ENCODE measurements around the gene DGAT2. TPM values are rescaled to one million over a fixed set of nuclear protein-coding genes. Genes with fewer than 3 reads are reported as not detected.

The DGAT2 gene
- polyA plus RNA-seq, 1 donor from 2014 or later: 2.7 TPM

DNA sequence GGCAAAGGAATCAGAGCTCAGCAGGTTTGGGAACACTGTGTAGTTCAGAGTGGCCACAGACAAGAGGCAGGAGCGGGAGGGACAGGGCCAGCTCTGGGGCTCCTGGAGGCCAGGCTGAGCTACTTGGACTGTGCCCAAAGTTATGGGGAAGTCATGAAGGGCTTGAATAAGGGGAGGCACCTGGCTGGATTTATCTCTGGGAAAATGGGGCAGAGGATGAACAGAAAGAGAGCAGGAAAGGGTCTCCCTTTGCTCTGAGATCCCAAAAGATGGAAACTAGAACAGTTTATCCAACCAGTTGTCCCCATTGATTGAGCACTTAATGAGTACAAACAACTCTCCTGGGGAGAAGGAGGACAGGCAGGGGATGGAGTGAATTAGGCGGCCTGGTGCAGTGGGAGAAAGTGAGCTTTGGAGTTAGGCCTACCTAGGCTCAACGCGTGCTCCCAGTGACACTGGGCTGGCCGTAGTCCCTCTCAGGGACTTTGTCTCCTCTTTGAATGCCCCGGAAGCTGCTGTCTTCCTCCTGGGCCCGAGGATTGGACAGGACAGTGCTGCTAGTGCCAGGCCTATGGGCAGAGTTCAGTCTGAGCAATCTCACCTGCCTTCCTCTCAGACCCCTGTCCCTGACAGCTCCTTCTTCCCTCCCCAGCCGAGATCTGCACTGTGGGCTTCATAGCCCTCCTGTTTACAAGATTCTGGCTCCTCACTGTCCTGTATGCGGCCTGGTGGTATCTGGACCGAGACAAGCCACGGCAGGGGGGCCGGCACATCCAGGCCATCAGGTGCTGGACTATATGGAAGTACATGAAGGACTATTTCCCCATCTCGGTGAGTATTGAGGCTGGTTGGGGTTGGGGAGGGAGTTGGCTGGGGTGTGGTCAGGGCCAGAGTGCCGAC is 49.0 kb upstream of the DGAT2 start:
- Histone ChIP-seq H3K9me3 (ENCODE audit: low read length) (no peaks in the 10 kb centered on the region), H3K9ac (ENCODE audit: low read length) (no peak overlapping the region), H3K4me3 (ENCODE audit: low read length) (no peak overlapping the region), H3K9me2 (ENCODE audit: insufficient read depth, low read length) (no peaks in the 10 kb centered on the region), H3K27me3 (ENCODE audit: insufficient read depth, low read depth, low read length) (no peaks in the 10 kb centered on the region), H3K36me3 (ENCODE audit: insufficient read depth, low read length) (no peaks in the 10 kb centered on the region), H3F3A (ENCODE audit: insufficient read depth, low read length, poor library complexity, severe bottlenecking) (no peaks in the 10 kb centered on the region), H4K20me1 (ENCODE audit: insufficient read depth) (no peaks in the 10 kb centered on the region), H3K4me2 (ENCODE audit: low read length) (no peak overlapping the region), H3K27ac (ENCODE audit: low read length) (no peak overlapping the region), H2AFZ (ENCODE audit: low read depth, low read length) (no peak overlapping the region), H3K79me2 (replicated peaks; ENCODE audit: insufficient read depth, low read length) (no peaks in the 10 kb centered on the region)
- TF ChIP-seq RAD21 (conservative IDR thresholded peaks at IDR 0.05) (no peak), EZH2 (IDR thresholded peaks at IDR 0.05; ENCODE audit: borderline replicate concordance, insufficient read depth, low read length, poor library complexity, severe bottlenecking) (no peak), SMC3 (conservative IDR thresholded peaks at IDR 0.05; ENCODE audit: poor library complexity) (no peak), POLR2AphosphoS5 (IDR thresholded peaks at IDR 0.05) (no peak), EP300 (conservative IDR thresholded peaks at IDR 0.05; ENCODE audit: poor library complexity, severe bottlenecking) (no peak), TAF1 (IDR thresholded peaks at IDR 0.05; ENCODE audit: low read depth) (no peak), MXI1 (conservative IDR thresholded peaks at IDR 0.05; ENCODE audit: poor library complexity, severe bottlenecking) (no peak)
- TF ChIP-seq, protein P1, sequence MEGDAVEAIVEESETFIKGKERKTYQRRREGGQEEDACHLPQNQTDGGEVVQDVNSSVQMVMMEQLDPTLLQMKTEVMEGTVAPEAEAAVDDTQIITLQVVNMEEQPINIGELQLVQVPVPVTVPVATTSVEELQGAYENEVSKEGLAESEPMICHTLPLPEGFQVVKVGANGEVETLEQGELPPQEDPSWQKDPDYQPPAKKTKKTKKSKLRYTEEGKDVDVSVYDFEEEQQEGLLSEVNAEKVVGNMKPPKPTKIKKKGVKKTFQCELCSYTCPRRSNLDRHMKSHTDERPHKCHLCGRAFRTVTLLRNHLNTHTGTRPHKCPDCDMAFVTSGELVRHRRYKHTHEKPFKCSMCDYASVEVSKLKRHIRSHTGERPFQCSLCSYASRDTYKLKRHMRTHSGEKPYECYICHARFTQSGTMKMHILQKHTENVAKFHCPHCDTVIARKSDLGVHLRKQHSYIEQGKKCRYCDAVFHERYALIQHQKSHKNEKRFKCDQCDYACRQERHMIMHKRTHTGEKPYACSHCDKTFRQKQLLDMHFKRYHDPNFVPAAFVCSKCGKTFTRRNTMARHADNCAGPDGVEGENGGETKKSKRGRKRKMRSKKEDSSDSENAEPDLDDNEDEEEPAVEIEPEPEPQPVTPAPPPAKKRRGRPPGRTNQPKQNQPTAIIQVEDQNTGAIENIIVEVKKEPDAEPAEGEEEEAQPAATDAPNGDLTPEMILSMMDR (IDR thresholded peaks at IDR 0.05; ENCODE audit: poor library complexity, severe bottlenecking): no peak
- TF ChIP-seq, protein P2, sequence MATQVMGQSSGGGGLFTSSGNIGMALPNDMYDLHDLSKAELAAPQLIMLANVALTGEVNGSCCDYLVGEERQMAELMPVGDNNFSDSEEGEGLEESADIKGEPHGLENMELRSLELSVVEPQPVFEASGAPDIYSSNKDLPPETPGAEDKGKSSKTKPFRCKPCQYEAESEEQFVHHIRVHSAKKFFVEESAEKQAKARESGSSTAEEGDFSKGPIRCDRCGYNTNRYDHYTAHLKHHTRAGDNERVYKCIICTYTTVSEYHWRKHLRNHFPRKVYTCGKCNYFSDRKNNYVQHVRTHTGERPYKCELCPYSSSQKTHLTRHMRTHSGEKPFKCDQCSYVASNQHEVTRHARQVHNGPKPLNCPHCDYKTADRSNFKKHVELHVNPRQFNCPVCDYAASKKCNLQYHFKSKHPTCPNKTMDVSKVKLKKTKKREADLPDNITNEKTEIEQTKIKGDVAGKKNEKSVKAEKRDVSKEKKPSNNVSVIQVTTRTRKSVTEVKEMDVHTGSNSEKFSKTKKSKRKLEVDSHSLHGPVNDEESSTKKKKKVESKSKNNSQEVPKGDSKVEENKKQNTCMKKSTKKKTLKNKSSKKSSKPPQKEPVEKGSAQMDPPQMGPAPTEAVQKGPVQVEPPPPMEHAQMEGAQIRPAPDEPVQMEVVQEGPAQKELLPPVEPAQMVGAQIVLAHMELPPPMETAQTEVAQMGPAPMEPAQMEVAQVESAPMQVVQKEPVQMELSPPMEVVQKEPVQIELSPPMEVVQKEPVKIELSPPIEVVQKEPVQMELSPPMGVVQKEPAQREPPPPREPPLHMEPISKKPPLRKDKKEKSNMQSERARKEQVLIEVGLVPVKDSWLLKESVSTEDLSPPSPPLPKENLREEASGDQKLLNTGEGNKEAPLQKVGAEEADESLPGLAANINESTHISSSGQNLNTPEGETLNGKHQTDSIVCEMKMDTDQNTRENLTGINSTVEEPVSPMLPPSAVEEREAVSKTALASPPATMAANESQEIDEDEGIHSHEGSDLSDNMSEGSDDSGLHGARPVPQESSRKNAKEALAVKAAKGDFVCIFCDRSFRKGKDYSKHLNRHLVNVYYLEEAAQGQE (IDR thresholded peaks at IDR 0.05; ENCODE audit: borderline replicate concordance): no peak

DNA sequence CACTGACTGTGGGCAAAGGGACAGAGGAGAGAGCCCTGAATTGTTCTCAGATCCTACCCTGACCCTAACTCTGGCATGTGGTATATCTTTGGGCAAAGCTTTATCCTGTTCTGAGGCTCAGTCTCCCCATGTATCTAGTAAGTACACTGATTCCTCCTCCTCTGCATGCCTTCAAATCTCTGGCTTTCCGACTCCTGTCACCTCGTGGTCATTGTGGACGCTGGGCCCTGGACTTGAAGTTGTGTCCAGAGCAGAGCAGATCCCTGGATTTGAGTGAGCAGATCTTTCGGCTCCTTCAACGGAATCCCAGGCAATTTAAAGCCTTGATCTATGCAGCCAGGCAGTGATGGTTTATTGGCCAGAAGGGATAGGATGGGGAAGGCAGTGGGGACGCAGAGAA is 47.9 kb upstream of the DGAT2 start:
- TF ChIP-seq EP300 (conservative IDR thresholded peaks at IDR 0.05; ENCODE audit: poor library complexity, severe bottlenecking) (no peak), TAF1 (IDR thresholded peaks at IDR 0.05; ENCODE audit: low read depth) (no peak), POLR2AphosphoS5 (IDR thresholded peaks at IDR 0.05) (no peak), MXI1 (conservative IDR thresholded peaks at IDR 0.05; ENCODE audit: poor library complexity, severe bottlenecking) (no peak), SMC3 (conservative IDR thresholded peaks at IDR 0.05; ENCODE audit: poor library complexity) (no peak), EZH2 (IDR thresholded peaks at IDR 0.05; ENCODE audit: borderline replicate concordance, insufficient read depth, low read length, poor library complexity, severe bottlenecking) (no peak)
- TF ChIP-seq, protein P2 (IDR thresholded peaks at IDR 0.05; ENCODE audit: borderline replicate concordance): no peak
- TF ChIP-seq, protein P1 (IDR thresholded peaks at IDR 0.05; ENCODE audit: poor library complexity, severe bottlenecking): no peak
- Histone ChIP-seq H3K79me2 (replicated peaks; ENCODE audit: insufficient read depth, low read length) (no peaks in the 10 kb centered on the region), H3K9me2 (ENCODE audit: insufficient read depth, low read length) (no peaks in the 10 kb centered on the region), H3F3A (ENCODE audit: insufficient read depth, low read length, poor library complexity, severe bottlenecking) (no peaks in the 10 kb centered on the region), H3K27me3 (ENCODE audit: insufficient read depth, low read depth, low read length) (no peaks in the 10 kb centered on the region), H3K36me3 (ENCODE audit: insufficient read depth, low read length) (no peaks in the 10 kb centered on the region), H3K9ac (ENCODE audit: low read length) (no peak overlapping the region), H3K27ac (ENCODE audit: low read length) (no peak overlapping the region), H2AFZ (ENCODE audit: low read depth, low read length) (no peak overlapping the region), H4K20me1 (ENCODE audit: insufficient read depth) (no peaks in the 10 kb centered on the region), H3K9me3 (ENCODE audit: low read length) (no peaks in the 10 kb centered on the region), H3K4me2 (ENCODE audit: low read length) (no peak overlapping the region), H3K4me3 (ENCODE audit: low read length) (no peak overlapping the region)

All from neural cell (in vitro differentiated cells).